Stimulated activated naive CD8-positive, alpha-beta T cell treated with anti-CD3 and anti-CD28 coated beads, Interleukin-15, amount 100 ng/mL, for 72 hours (primary cell): ENCODE measurements around the gene PTGR3.

ENCODE experiments used
- ATAC-seq: fragments of 150-1000 bp; cut with Tn5 transposase; 2 replicates; pipeline ENCODE4 v1.10.0; 2021; ENCODE audit warnings: mild to moderate bottlenecking, moderate library complexity
- DNase-seq, 2 donors: peaks; one replicate each; pipeline ENCODE4 v3.0.0; 2021 to 2022
- H3K27ac Mint-ChIP-seq, 2 donors: one replicate each; pipeline ENCODE4 v1.8.0; 2022; ENCODE audit warnings: mild to moderate bottlenecking in 2 of 2, mixed read lengths in 2 of 2, moderate library complexity in 2 of 2
- H3K27me3 Mint-ChIP-seq: one replicate; pipeline ENCODE4 v1.8.0; 2022; ENCODE audit warnings: mixed read lengths
- H3K4me1 Mint-ChIP-seq: one replicate; pipeline ENCODE4 v1.8.0; 2022; ENCODE audit warnings: mild to moderate bottlenecking, mixed read lengths
- H3K4me3 Mint-ChIP-seq, 2 donors: one replicate each; pipeline ENCODE4 v1.8.0; 2022; ENCODE audit warnings: mild to moderate bottlenecking in 2 of 2, mixed read lengths in 2 of 2, moderate library complexity in 1 of 2
- H3K9me3 Mint-ChIP-seq, 2 donors: one replicate each; pipeline ENCODE4 v1.8.0; 2022; ENCODE audit warnings: mixed read lengths in 2 of 2

Gene PTGR3

GRCh38 chr18:75226286-75226955, 17.5 kb upstream of the PTGR3 start:
- peaks cover 63% of the 10 kb centered on the region for H3K4me1 Mint-ChIP-seq
- no peak for DNase-seq

GRCh38 chr18:75223687-75224347, 14.9 kb upstream of the PTGR3 start:
- no peaks in the 10 kb centered on the region for H3K27me3 Mint-ChIP-seq
- H3K4me3 Mint-ChIP-seq, result no peak overlapping the region
- peaks cover 67% of the 10 kb centered on the region for H3K4me1 Mint-ChIP-seq
- DNase-seq (no peak), ATAC-seq (no peak)
- no peak overlapping the region for H3K27ac Mint-ChIP-seq
- H3K9me3 Mint-ChIP-seq, result no peaks in the 10 kb centered on the region

More at GRCh38 chr18:75226286-75226955, 17.5 kb upstream of the PTGR3 start:
- Mint-ChIP-seq H3K4me3 (peak overlapping the region; percentile 64 to 79), H3K27ac (peak overlapping the region in 1 of 2 donors; percentile 44), H3K9me3 (no peaks in the 10 kb centered on the region), H3K27me3 (no peaks in the 10 kb centered on the region)
- peak; percentile 62 for ATAC-seq

- H3K27ac Mint-ChIP-seq, result no peak overlapping the region
- H3K27me3 Mint-ChIP-seq, result no peaks in the 10 kb centered on the region
- ATAC-seq (no peak), DNase-seq (no peak)
- H3K4me1 Mint-ChIP-seq, result peaks cover 65% of the 10 kb centered on the region
- no peaks in the 10 kb centered on the region for H3K9me3 Mint-ChIP-seq
- no peak overlapping the region for H3K4me3 Mint-ChIP-seq
These were observed 13.5 kb upstream of the PTGR3 start for GRCh38 chr18:75222407-75222806.

DNA sequence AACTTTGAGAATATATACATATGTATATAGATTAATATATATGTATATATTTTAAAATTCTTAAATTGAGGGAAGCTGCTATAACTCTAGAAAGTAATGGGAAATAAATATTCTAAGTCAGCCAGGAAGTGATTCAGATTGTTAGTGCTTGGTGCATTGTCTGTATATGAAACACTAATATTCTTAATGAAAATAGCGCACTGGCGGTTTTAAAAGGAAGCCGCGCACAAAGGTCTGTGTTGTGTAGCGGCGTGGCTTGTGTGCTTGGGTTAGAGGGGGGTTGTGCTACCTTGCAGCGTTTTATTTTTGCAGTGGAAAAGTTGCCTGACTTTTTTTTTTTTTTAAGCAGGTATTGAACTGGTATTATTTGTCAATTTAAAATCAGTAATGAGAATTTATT, 13.0 kb upstream of the PTGR3 start:
- ATAC-seq (peak; percentile 49), DNase-seq (no peak)
- no peaks in the 10 kb centered on the region for H3K27me3 Mint-ChIP-seq
- H3K4me3 Mint-ChIP-seq, result peak overlapping the region in 1 of 2 donors; percentile 53
- H3K9me3 Mint-ChIP-seq, result no peaks in the 10 kb centered on the region
- H3K27ac Mint-ChIP-seq, result peak overlapping the region in 1 of 2 donors; percentile 78
- H3K4me1 Mint-ChIP-seq, result peaks cover 65% of the 10 kb centered on the region

- DNase-seq, result no peak
- ATAC-seq, result no peak
- Mint-ChIP-seq H3K9me3 (no peaks in the 10 kb centered on the region), H3K27me3 (no peaks in the 10 kb centered on the region), H3K4me3 (no peak overlapping the region), H3K4me1 (peaks cover 65% of the 10 kb centered on the region), H3K27ac (no peak overlapping the region)
These were observed 12.5 kb upstream of the PTGR3 start for GRCh38 chr18:75221397-75221796.

DNA sequence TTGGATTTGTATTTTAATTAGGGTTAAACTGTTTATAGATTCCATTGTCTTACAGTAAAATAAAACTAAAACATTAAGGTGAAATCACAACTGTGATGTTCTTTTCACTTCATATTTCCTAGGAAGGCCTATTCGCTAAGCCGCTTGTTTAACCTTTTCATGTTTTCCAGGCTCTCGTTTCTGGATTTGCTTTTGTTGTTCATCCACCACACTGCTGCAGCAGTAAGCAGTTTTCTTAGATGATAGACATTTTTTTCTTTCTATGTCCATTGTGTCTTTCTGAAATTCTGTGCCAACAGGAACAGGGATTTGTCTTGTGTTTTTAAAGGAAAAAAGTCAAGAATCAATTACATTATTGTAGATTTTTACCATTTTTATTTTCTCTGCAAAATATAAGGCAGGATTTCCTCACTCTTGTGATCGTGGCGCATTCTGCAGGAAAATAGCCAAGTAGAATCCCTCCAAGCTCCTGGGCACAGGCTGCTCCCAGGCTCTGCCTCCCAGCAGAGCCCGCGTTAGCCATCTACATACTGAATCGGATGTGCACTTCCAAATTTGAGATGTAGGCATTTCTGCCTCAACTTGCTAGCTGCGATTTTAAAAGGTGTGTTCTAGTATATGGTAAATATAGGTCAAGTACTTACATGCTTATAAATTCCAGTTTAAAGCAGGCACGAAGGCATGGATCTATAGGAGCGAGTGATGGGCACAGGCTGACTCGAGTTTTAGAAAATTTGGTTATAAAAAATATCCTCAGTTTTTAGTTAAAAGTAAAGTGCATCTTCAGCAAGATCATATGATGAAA, 11.8 kb upstream of the PTGR3 start:
- no peaks in the 10 kb centered on the region for H3K9me3 Mint-ChIP-seq
- peaks cover 67% of the 10 kb centered on the region for H3K4me1 Mint-ChIP-seq
- no peak overlapping the region for H3K4me3 Mint-ChIP-seq
- no peak overlapping the region for H3K27ac Mint-ChIP-seq
- no peaks in the 10 kb centered on the region for H3K27me3 Mint-ChIP-seq
- DNase-seq, result no peak
- ATAC-seq, result no peak

DNA sequence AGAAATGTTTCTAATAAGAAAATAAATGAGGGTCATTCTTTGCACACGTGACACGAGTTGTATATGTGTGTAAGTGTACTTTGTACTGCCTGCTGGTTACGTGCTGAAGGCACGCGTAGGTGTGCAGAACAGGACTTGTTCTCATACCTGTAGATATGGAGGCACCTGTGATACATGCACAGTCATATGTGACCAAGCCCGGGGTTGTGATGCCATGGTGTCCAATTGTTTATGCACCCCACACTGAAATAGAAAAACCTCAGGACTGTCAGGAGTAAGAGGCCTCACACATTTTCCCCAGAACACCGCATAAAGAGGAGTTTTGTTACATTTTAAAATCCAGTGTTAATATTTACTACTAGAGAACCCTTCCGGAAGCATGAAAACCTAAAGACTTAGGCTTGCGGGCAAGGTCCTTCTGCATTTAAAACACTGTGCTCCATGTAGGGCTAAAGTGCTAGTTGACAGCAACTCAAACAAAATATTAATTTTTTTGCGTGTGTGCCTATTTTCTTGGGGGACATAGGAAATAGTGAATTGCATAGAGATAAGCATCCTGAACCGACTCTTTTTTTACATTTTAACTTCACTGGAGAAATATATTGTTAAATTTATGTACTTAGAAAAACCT, 10.9 kb upstream of the PTGR3 start:
- Mint-ChIP-seq H3K4me3 (no peak overlapping the region), H3K27ac (no peak overlapping the region), H3K27me3 (no peaks in the 10 kb centered on the region), H3K9me3 (no peaks in the 10 kb centered on the region), H3K4me1 (peaks cover 75% of the 10 kb centered on the region)
- ATAC-seq, result peak; percentile 39
- DNase-seq, result no peak

GRCh38 chr18:75218065-75218923, 9.4 kb upstream of the PTGR3 start:
- Mint-ChIP-seq H3K27me3 (no peaks in the 10 kb centered on the region), H3K27ac (no peak overlapping the region), H3K4me3 (no peak overlapping the region), H3K4me1 (peaks cover 82% of the 10 kb centered on the region), H3K9me3 (no peaks in the 10 kb centered on the region)
- DNase-seq, result no peak
- no peak for ATAC-seq

DNA sequence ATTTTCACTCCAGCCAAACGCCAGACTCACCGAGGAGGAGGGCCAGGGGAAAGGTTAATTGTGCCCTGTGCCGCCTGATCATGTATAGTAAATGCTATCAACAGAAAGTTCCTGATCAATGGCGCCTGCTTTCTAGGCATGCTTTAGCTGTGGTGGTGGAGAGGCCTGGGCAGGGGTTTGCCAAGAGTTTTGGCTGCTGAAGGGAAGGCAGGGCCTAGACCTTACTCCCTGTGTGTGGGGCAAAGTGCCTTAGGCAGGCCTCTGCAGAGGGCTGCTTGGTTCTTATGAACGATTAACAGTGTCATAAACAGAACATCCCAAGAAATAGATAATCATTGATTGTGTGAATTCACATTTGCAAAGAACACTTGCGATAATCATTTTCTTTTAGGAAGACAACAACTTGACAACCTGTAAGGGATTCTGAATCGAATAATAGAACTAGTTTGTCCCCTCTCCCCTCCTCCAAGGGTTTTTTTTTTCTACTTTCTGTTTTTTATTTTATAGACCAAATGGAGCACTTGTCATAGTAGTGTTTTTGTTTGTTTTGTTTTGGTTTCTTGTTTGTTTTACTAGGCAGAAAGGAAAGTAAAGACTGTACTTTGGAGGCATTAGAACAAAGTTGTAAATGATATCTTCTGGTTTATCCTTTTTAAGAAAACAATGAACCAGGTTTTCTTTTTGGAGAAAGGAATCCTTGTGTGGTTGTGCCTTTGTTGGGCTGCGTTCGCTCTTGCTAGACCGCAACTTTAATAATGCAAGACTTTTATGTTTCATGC, 8.2 kb upstream of the PTGR3 start:
- no peaks in the 10 kb centered on the region for H3K9me3 Mint-ChIP-seq
- H3K27me3 Mint-ChIP-seq, result no peaks in the 10 kb centered on the region
- peak overlapping the region; percentile 35 to 41 for H3K27ac Mint-ChIP-seq
- H3K4me1 Mint-ChIP-seq, result peaks cover 84% of the 10 kb centered on the region
- ATAC-seq, result no peak
- DNase-seq, result no peak
- peak overlapping the region; percentile 22 to 46 for H3K4me3 Mint-ChIP-seq

- peak; percentile 57 for ATAC-seq
- H3K27ac Mint-ChIP-seq, result peak overlapping the region; percentile 35 to 67
- H3K4me1 Mint-ChIP-seq, result peaks cover 79% of the 10 kb centered on the region
- H3K4me3 Mint-ChIP-seq, result peak overlapping the region; percentile 56 to 57
- no peaks in the 10 kb centered on the region for H3K27me3 Mint-ChIP-seq
- no peak for DNase-seq
- H3K9me3 Mint-ChIP-seq, result no peaks in the 10 kb centered on the region
These were observed 7.4 kb upstream of the PTGR3 start for GRCh38 chr18:75216212-75216910.

DNA sequence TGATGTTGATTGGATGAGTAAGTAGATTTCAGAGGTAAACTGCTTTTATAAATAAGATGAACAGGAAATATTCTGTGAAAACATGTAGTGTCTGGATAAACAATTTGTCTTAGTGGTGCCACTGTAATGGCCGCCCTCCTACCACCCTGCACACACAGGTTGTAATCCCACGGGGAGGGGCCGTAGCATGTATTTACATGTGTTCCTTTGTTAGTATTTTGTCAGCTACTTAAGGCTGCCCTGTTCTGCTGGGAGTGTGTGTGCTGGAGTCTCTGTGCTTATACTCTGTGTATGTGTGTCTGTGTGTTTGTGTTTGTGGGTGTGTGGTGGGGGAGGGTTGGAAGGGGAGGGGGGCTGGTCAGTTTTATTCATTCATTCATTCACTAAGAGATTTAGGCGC, 6.7 kb upstream of the PTGR3 start:
- Mint-ChIP-seq H3K9me3 (no peaks in the 10 kb centered on the region), H3K27me3 (no peaks in the 10 kb centered on the region), H3K4me3 (peak overlapping the region; percentile 35 to 62), H3K4me1 (peaks cover 79% of the 10 kb centered on the region), H3K27ac (peak overlapping the region in 1 of 2 donors; percentile 88)
- DNase-seq, result no peak
- ATAC-seq, result no peak

DNA sequence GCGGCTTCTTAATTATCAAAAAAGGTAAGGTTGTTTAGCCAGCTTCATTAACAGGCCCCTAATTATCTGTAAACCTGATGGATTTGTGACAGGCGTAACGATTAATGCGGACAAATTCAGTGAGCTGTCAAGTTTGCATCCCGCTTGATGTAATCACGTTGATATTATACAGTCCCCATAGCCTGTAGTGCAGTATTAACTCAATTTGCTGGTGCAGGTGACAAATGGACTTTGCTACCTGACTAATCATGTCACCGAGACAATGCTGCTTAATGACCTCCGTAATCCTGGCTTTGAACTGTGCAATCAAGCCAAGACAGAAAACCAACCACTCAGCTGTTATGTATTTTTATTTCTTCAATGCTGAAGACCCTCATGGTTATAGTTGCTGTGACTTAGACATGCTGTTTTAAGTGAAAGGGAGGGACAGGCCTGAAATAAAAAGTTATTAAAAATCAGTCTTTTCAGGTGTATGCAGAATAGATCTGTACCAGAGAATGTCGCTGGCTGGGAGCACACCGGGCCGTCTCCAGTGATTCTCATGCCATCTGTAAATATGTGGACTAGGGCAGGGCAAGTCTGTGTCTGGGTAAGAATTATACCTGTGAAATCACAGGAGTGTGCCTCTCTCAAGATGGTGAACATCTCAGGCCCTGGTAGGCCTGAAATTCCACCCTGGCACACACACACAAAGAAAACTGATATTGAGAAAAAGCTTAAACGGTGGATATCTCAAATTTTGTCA, 6.0 kb upstream of the PTGR3 start:
- Mint-ChIP-seq H3K27ac (peak overlapping the region in 1 of 2 donors; percentile 19), H3K9me3 (no peaks in the 10 kb centered on the region), H3K4me1 (peaks cover 72% of the 10 kb centered on the region), H3K4me3 (peak overlapping the region; percentile 18 to 22), H3K27me3 (no peaks in the 10 kb centered on the region)
- no peak for DNase-seq
- no peak for ATAC-seq

- H3K27ac Mint-ChIP-seq, result no peak overlapping the region
- no peak overlapping the region for H3K4me3 Mint-ChIP-seq
- ATAC-seq, result no peak
- no peaks in the 10 kb centered on the region for H3K9me3 Mint-ChIP-seq
- no peak for DNase-seq
- H3K4me1 Mint-ChIP-seq, result peaks cover 66% of the 10 kb centered on the region
- H3K27me3 Mint-ChIP-seq, result no peaks in the 10 kb centered on the region
These were observed 5.4 kb upstream of the PTGR3 start for GRCh38 chr18:75214332-75214690.
